ENCODE results near the gene NLRC5. TPM values are rescaled to one million over a fixed set of nuclear protein-coding genes. Genes with fewer than 3 reads are reported as not detected.

Gene NLRC5
- total and polyA plus RNA-seq, 8 donors = 4.6 to 26.6 (median 9.9) TPM

- 81 to 90% methylated on average over 11 of the region's 11 CpGs for WGBS, 2 donors
- ATAC-seq = peak in 2 of 4 donors; percentile 47 to 77
- no peak for FAIRE-seq
- H3K4me3 ChIP-seq = no peak overlapping the region
- H3K9me3 ChIP-seq = no peaks in the 10 kb centered on the region
- no peak for DNase-seq
- TF ChIP-seq, protein P1, sequence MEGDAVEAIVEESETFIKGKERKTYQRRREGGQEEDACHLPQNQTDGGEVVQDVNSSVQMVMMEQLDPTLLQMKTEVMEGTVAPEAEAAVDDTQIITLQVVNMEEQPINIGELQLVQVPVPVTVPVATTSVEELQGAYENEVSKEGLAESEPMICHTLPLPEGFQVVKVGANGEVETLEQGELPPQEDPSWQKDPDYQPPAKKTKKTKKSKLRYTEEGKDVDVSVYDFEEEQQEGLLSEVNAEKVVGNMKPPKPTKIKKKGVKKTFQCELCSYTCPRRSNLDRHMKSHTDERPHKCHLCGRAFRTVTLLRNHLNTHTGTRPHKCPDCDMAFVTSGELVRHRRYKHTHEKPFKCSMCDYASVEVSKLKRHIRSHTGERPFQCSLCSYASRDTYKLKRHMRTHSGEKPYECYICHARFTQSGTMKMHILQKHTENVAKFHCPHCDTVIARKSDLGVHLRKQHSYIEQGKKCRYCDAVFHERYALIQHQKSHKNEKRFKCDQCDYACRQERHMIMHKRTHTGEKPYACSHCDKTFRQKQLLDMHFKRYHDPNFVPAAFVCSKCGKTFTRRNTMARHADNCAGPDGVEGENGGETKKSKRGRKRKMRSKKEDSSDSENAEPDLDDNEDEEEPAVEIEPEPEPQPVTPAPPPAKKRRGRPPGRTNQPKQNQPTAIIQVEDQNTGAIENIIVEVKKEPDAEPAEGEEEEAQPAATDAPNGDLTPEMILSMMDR (IDR thresholded peaks at IDR 0.05) = no peak
- peak overlapping the region in 2 of 4 donors; percentile 11 to 41 for H3K27ac ChIP-seq
- intact Hi-C loops (cut with DNase I) = no loop called here
- H3K4me1 ChIP-seq = no peaks in the 10 kb centered on the region
- no peaks in the 10 kb centered on the region for H3K36me3 ChIP-seq
- no peaks in the 10 kb centered on the region for H3K27me3 ChIP-seq
Observed at GRCh38 chr16:56999409-57000270, 10.3 kb downstream of the NLRC5 start.

DNA sequence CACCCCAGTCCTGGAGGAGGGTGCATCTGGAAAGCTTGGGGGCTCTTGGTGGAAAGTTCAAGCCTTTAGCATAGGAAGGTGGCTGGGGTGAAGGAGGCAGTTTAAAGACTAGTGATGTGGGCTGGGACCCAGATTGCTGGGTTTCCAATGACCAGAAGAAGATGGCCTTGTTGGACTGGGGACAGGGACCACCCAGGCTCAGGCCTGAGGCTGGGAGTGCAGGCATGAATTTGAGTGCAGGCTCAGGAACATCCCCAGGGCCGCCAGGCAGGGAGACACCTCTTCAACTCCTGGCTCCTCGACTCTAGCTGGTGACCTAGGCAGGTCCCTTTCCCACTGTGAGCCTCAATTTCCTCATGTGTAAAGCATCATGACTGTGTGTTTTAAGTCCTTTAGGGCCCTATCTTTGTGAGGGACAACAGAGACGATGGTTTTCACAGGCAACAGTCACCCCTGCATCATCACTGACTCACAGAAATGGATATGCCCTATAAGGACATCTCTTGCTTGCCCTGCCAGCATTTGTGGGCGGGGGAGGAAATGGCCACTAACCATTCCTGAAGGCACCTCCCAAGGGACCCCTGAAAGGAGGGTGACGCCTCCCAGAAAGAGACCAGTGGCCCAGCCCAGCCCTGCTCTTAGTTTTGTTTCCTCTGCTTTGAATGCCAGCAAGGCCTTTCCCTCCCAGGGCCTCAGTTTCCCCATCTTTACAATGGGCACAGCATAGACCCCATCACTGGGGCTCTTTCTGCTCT lies 11.1 kb downstream of the NLRC5 start:
- no peaks in the 10 kb centered on the region for H3K36me3 ChIP-seq
- TF ChIP-seq, protein P1 (IDR thresholded peaks at IDR 0.05) = no peak
- intact Hi-C loops (cut with DNase I) = no loop called here
- no peak overlapping the region for H3K4me3 ChIP-seq
- peak overlapping the region in 1 of 4 donors; percentile 22 for H3K27ac ChIP-seq
- H3K27me3 ChIP-seq = no peaks in the 10 kb centered on the region
- H3K4me1 ChIP-seq = no peaks in the 10 kb centered on the region
- 75 to 77% methylated on average over 5 of the region's 5 CpGs for WGBS, 2 donors
- no peak for FAIRE-seq
- no peaks in the 10 kb centered on the region for H3K9me3 ChIP-seq
- DNase-seq = no peak
- ATAC-seq = peak in 2 of 4 donors; percentile 40 to 48

DNA sequence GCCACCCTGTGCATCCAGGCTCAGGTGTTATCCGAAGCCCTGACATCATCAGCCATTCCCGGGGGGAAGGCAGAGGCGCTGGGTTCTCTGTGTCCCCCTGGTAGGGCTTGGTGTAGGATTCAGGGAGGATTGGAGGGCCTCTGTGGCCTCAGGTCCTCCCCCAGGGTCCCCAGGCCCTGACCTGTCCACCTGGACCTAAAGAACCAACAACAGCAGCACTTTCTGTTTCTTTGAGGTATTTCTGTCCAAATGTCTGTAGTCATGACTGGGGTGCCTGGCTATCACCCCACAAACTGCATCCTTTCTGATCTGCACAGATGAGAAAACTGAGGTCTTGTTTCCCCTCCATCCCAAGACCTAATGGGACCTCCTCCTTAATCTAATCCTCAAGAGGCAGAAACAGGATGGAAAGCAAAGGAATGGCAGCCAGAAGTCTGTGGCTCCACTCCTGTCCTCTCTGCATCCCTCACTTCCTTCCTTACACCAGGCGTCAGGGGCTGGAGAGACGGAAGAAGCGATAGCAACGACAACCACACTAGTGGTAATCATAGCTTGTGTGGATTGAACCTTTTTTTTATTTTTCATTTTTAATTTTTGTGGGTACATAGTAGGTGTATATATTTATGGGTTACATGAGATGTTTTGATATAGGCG lies 11.8 kb downstream of the NLRC5 start:
- Histone ChIP-seq H3K9me3 (no peaks in the 10 kb centered on the region), H3K27me3 (no peaks in the 10 kb centered on the region), H3K27ac (no peak overlapping the region), H3K4me3 (no peak overlapping the region), H3K4me1 (no peaks in the 10 kb centered on the region), H3K36me3 (no peaks in the 10 kb centered on the region)
- intact Hi-C loops (cut with DNase I) = no loop called here
- DNase-seq = no peak
- 86 to 87% methylated on average over 8 of the region's 8 CpGs for WGBS, 2 donors
- no peak for ATAC-seq
- TF ChIP-seq, protein P1 (IDR thresholded peaks at IDR 0.05) = no peak
- no peak for FAIRE-seq

GRCh38 chr16:57003439-57004386 lies 14.4 kb downstream of the NLRC5 start:
- FAIRE-seq = no peak
- intact Hi-C loops (cut with DNase I) = no loop called here
- no peak overlapping the region for H3K4me3 ChIP-seq
- no peaks in the 10 kb centered on the region for H3K27me3 ChIP-seq
- H3K36me3 ChIP-seq = no peaks in the 10 kb centered on the region
- H3K4me1 ChIP-seq = no peaks in the 10 kb centered on the region
- TF ChIP-seq, protein P1 (IDR thresholded peaks at IDR 0.05) = no peak
- no peak for ATAC-seq
- H3K27ac ChIP-seq = no peak overlapping the region
- H3K9me3 ChIP-seq = no peaks in the 10 kb centered on the region
- WGBS, 2 donors = 83 to 87% methylated on average over 22 of the region's 22 CpGs
- no peak for DNase-seq

Data from pancreas (tissue), 10 donors.